Spleen (tissue), 11 donors: Measurements from ENCODE around the gene HLA-DPA1. TPM values are rescaled to one million over a fixed set of nuclear protein-coding genes. Genes with fewer than 3 reads are reported as not detected.

Source experiments
- DNase-seq: peaks from one replicate; pipeline ENCODE4 v3.0.0-alpha.2; 2020
- H3K27ac ChIP-seq, 8 donors: fragments of 200-600 bp; sonication (generic) in 7 of 8; 1 replicate in 4 of 8; 2 replicates in 4 of 8; pipeline versions ENCODE4 v1.5.0 to v1.8.0; 2016 to 2021; ENCODE audit warnings: inconsistent platforms in 4 of 8, mild to moderate bottlenecking in 4 of 8, moderate library complexity in 1 of 8
- H3K27me3 ChIP-seq, 7 donors: fragments of 200-600 bp; sonication (generic) in 6 of 7; replicated peaks in 1 of 7; 1 replicate in 4 of 7; 2 replicates in 3 of 7; pipeline versions ENCODE4 v1.5.0 to v1.8.0; 2016 to 2021; ENCODE audit warnings: inconsistent platforms in 3 of 7, mild to moderate bottlenecking in 1 of 7
- H3K36me3 ChIP-seq, 6 donors: fragments of 200-600 bp; sonication (generic) in 5 of 6; 1 replicate in 4 of 6; 2 replicates in 2 of 6; pipeline versions ENCODE4 v1.5.0 to v1.8.0; 2016 to 2021; ENCODE audit warnings: inconsistent platforms in 2 of 6
- H3K4me1 ChIP-seq, 6 donors: fragments of 200-600 bp; sonication (generic) in 5 of 6; 1 replicate in 3 of 6; 2 replicates in 3 of 6; pipeline versions ENCODE4 v1.5.0 to v1.8.0; 2016 to 2021; ENCODE audit warnings: inconsistent platforms in 3 of 6
- H3K4me3 ChIP-seq, 8 donors: fragments of 200-600 bp; sonication (generic) in 7 of 8; 1 replicate in 4 of 8; 2 replicates in 4 of 8; pipeline versions ENCODE4 v1.5.0 to v1.8.0; 2016 to 2021; ENCODE audit warnings: inconsistent platforms in 4 of 8, mild to moderate bottlenecking in 4 of 8, moderate library complexity in 2 of 8
- H3K9me3 ChIP-seq, 8 donors: fragments of 200-600 bp; sonication (generic) in 7 of 8; 1 replicate in 4 of 8; 2 replicates in 4 of 8; pipeline versions ENCODE4 v1.5.0 to v1.8.0; 2016 to 2021; ENCODE audit warnings: inconsistent platforms in 4 of 8
- CTCF ChIP-seq, 11 experiments: fragments of 200-600 bp in 7 of 11; fragments of 450-650 bp in 4 of 11; sonication (generic) in 4 of 11; IDR thresholded peaks in 8 of 11; conservative IDR thresholded peaks in 3 of 11; 1 replicate in 7 of 11; 2 replicates in 4 of 11; pipeline versions ENCODE4 v1.4.0 to v1.8.0; 2016 to 2021; ENCODE audit warnings: antibody characterized with exemption in 11 of 11, inconsistent platforms in 4 of 11, mild to moderate bottlenecking in 1 of 11
- POLR2A ChIP-seq, 3 donors: fragments of 450-650 bp; IDR thresholded peaks; one replicate each; pipeline ENCODE4 v1.5.1; 2017; ENCODE audit warnings: antibody characterized with exemption in 3 of 3, mild to moderate bottlenecking in 1 of 3
- POLR2AphosphoS5 ChIP-seq, 3 donors: sonication (generic); formaldehyde crosslinking; IDR thresholded peaks; one replicate each; pipeline ENCODE4 v1.5.1; 2017; ENCODE audit warnings: antibody characterized with exemption in 3 of 3
- WGBS, 5 donors: extraction: QIAGEN DNeasy Blood & Tissue Kit in 3 of 5; methylation state at CpG; one replicate each; pipeline versions ENCODE4 v1.1.5 to v1.1.7; 2013 to 2018; 5-methylcytosine and 5-hydroxymethylcytosine counted together
- intact Hi-C: fragments of 100-400 bp; cut with DNase I; formaldehyde crosslinking; loops from one replicate; pipeline ENCODE4 v1.15.0; 2023; ENCODE audit warnings: low total_unique reads
- polyA plus RNA-seq, 3 donors: library from polyadenylated mRNA; stranded (reverse); fragments of 200-250 nt; gene quantifications; one replicate each; pipeline ENCODE4 v1.2.1, GENCODE V29; 2013
- total RNA-seq, 7 donors: library from RNA; depleted of rRNA in 3 of 7; stranded (reverse); fragments of >200 nt in 3 of 7; fragmentation: NEBNext Ultra II Directional in 4 of 7; extraction: Animal tissue kit (Norgen Biotek cat#: 25700) in 4 of 7; gene quantifications; one replicate each; pipeline versions ENCODE4 v1.1.0 to v1.2.1, GENCODE V29; 2016 to 2021
- donor health status: healthy with polysubstance abuse.
- donor health status: DM: no; HTN: no; CAD: no; lungs with moderate emphysema.
- donor health status: DM: no; HTN: no; CAD: no.
- donor health status: Bipolar disorder and iron deficiency.
- donor health status: healthy.
- donor health status: DM: no; HTN: no; CAD: no.
- donor health status: DM: yes; HTN: yes; CAD: no.

Gene HLA-DPA1
- total and polyA plus RNA-seq, 10 donors, result 253 to 621 (median 494) TPM

GRCh38 chr6:33081098-33081824 lies 7.8 kb upstream of the HLA-DPA1 start:
- 53 to 84% (median 67%) methylated on average over 15 to 16 of the region's 16 CpGs for WGBS, 5 donors
- TF ChIP-seq CTCF (IDR thresholded peaks at IDR 0.05 in 8 of 11, conservative IDR thresholded peaks at IDR 0.05 in 3 of 11), result no peak
- no peak for TF ChIP-seq POLR2A (IDR thresholded peaks at IDR 0.05)
- peak in 1 of 3 donors; percentile 21 for TF ChIP-seq POLR2AphosphoS5 (IDR thresholded peaks at IDR 0.05)
- intact Hi-C loops, result no loop called here
- Histone ChIP-seq H3K36me3 (peaks cover 5 to 75% (median 34%) of the 10 kb centered on the region in 6 donors), H3K9me3 (no peaks in the 10 kb centered on the region), H3K27ac (peak overlapping the region; percentile 15 to 97 (median 90)), H3K4me1 (peaks cover 9 to 84% (median 54%) of the 10 kb centered on the region in 6 donors), H3K27me3 (no peaks in the 10 kb centered on the region), H3K4me3 (peak overlapping the region; percentile 0 to 78 (median 24))
- no peak for DNase-seq

- peak; percentile 83 for DNase-seq
- intact Hi-C loops, result no loop called here
- Histone ChIP-seq H3K9me3 (no peaks in the 10 kb centered on the region), H3K27me3 (no peaks in the 10 kb centered on the region), H3K36me3 (peaks cover 4 to 66% (median 25%) of the 10 kb centered on the region in 6 donors), H3K4me1 (peaks cover 9 to 92% (median 58%) of the 10 kb centered on the region in 6 donors), H3K27ac (peak overlapping the region; percentile 15 to 97 (median 90)), H3K4me3 (peak overlapping the region in 7 of 8 donors; percentile 0 to 78 (median 28))
- 33 to 70% (median 51%) methylated on average over 47 to 49 of the region's 49 CpGs for WGBS, 5 donors
- TF ChIP-seq POLR2AphosphoS5 (IDR thresholded peaks at IDR 0.05), result peak; percentile 80 to 88 (median 88)
- peak in 1 of 3 donors; percentile 34 for TF ChIP-seq POLR2A (IDR thresholded peaks at IDR 0.05)
- TF ChIP-seq CTCF (IDR thresholded peaks at IDR 0.05 in 8 of 11, conservative IDR thresholded peaks at IDR 0.05 in 3 of 11), result no peak
Measured at GRCh38 chr6:33080127-33081089, 7.0 kb upstream of the HLA-DPA1 start.

GRCh38 chr6:33079580-33079979 lies 6.1 kb upstream of the HLA-DPA1 start:
- peaks cover 0 to 58% (median 19%) of the 10 kb centered on the region in 6 donors for H3K36me3 ChIP-seq
- no peak for TF ChIP-seq CTCF (IDR thresholded peaks at IDR 0.05 in 8 of 11, conservative IDR thresholded peaks at IDR 0.05 in 3 of 11)
- TF ChIP-seq POLR2A (IDR thresholded peaks at IDR 0.05), result no peak
- TF ChIP-seq POLR2AphosphoS5 (IDR thresholded peaks at IDR 0.05), result no peak
- no peak for DNase-seq
- peaks cover 12 to 94% (median 66%) of the 10 kb centered on the region in 6 donors for H3K4me1 ChIP-seq
- WGBS, 5 donors, result 59 to 80% (median 65%) methylated on average over 4 of the region's 4 CpGs
- intact Hi-C loops, result no loop called here
- no peaks in the 10 kb centered on the region for H3K9me3 ChIP-seq
- H3K4me3 ChIP-seq, result peak overlapping the region in 3 of 8 donors; percentile 30 to 78 (median 60)
- H3K27me3 ChIP-seq, result no peaks in the 10 kb centered on the region
- H3K27ac ChIP-seq, result peak overlapping the region in 7 of 8 donors; percentile 81 to 97 (median 90)
